H9 (cell line): Measurements from ENCODE around the gene RAB6B. TPM values are rescaled to one million over a fixed set of nuclear protein-coding genes. Genes with fewer than 3 reads are reported as not detected.

Experiments
- DNase-seq: peaks from one replicate; pipeline ENCODE4 v3.0.0-alpha.2; 2017
- H2AFZ ChIP-seq: one replicate; pipeline ENCODE4 v1.6.1; 2013; ENCODE audit warnings: mild to moderate bottlenecking, low read length, control low read depth, moderate library complexity
- H2AK5ac ChIP-seq: 2 replicates; pipeline ENCODE4 v1.6.1; 2013; ENCODE audit warnings: low read length, control low read depth, mixed read lengths; ENCODE audit not compliant: insufficient read length
- H2BK120ac ChIP-seq: one replicate; pipeline ENCODE4 v1.6.1; 2013; ENCODE audit warnings: low read depth, mild to moderate bottlenecking, low read length, control low read depth, inconsistent platforms; ENCODE audit not compliant: poor library complexity, severe bottlenecking
- H2BK12ac ChIP-seq: 2 replicates; pipeline ENCODE4 v1.6.1; 2013; ENCODE audit warnings: low read length, control low read depth, mixed read lengths, low read depth; ENCODE audit not compliant: insufficient read length
- H2BK15ac ChIP-seq: 2 replicates; pipeline ENCODE4 v1.6.1; 2013; ENCODE audit warnings: low read depth, low read length, control low read depth
- H2BK20ac ChIP-seq: one replicate; pipeline ENCODE4 v1.6.1; 2013; ENCODE audit warnings: low read depth, mild to moderate bottlenecking, low read length, control low read depth, inconsistent platforms; ENCODE audit not compliant: poor library complexity, severe bottlenecking
- H2BK5ac ChIP-seq: 2 replicates; pipeline ENCODE4 v1.6.1; 2013; ENCODE audit warnings: low read length, control low read depth, mixed read lengths; ENCODE audit not compliant: insufficient read length
- H3K14ac ChIP-seq: 2 replicates; pipeline ENCODE4 v1.6.1; 2013; ENCODE audit warnings: low read length, control low read depth; ENCODE audit not compliant: insufficient read depth
- H3K18ac ChIP-seq: 2 replicates; pipeline ENCODE4 v1.6.1; 2013; ENCODE audit warnings: low read depth, mild to moderate bottlenecking, mixed read lengths, low read length, control low read depth; ENCODE audit not compliant: insufficient read length
- H3K23ac ChIP-seq: 2 replicates; pipeline ENCODE4 v1.6.1; 2013; ENCODE audit warnings: low read length, control low read depth, mixed read lengths, low read depth; ENCODE audit not compliant: insufficient read length
- H3K23me2 ChIP-seq: 2 replicates; pipeline ENCODE4 v1.6.1; 2013; ENCODE audit warnings: low read depth, mild to moderate bottlenecking, mixed read lengths, low read length, control low read depth; ENCODE audit not compliant: insufficient read length, poor library complexity, severe bottlenecking
- H3K27ac ChIP-seq: 2 replicates; pipeline ENCODE4 v1.5.1; 2013; ENCODE audit warnings: low read length, control low read depth, mixed read lengths, low read depth; ENCODE audit not compliant: insufficient read length
- H3K27me3 ChIP-seq: 2 replicates; pipeline ENCODE4 v1.6.1; 2013; ENCODE audit warnings: low read length, control low read depth, inconsistent platforms; ENCODE audit not compliant: insufficient read depth
- H3K4ac ChIP-seq: 2 replicates; pipeline ENCODE4 v1.6.1; 2013; ENCODE audit warnings: low read depth, mild to moderate bottlenecking, control low read depth, inconsistent platforms, low read length, moderate library complexity
- H3K4me1 ChIP-seq: 2 replicates; pipeline ENCODE4 v1.6.1; 2013; ENCODE audit warnings: low read length, control low read depth, inconsistent platforms; ENCODE audit not compliant: insufficient read depth
- H3K4me2 ChIP-seq: 2 replicates; pipeline ENCODE4 v1.6.1; 2013; ENCODE audit warnings: low read length, control low read depth, mixed read lengths; ENCODE audit not compliant: insufficient read length, insufficient read depth
- H3K56ac ChIP-seq: 2 replicates; pipeline ENCODE4 v1.6.1; 2013; ENCODE audit warnings: low read depth, mild to moderate bottlenecking, mixed read lengths, low read length, control low read depth; ENCODE audit not compliant: insufficient read length
- H3K79me1 ChIP-seq: 2 replicates; pipeline ENCODE4 v1.6.1; 2013; ENCODE audit warnings: low read depth, mild to moderate bottlenecking, moderate library complexity, low read length, control low read depth, inconsistent platforms; ENCODE audit not compliant: insufficient read depth, poor library complexity, severe bottlenecking
- H3K79me2 ChIP-seq: 2 replicates; pipeline ENCODE4 v1.6.1; 2013; ENCODE audit warnings: low read length, control low read depth, inconsistent platforms; ENCODE audit not compliant: insufficient read depth
- H3K9ac ChIP-seq: 2 replicates; pipeline ENCODE4 v1.6.1; 2013; ENCODE audit warnings: low read length, control low read depth, mixed read lengths; ENCODE audit not compliant: insufficient read length; ENCODE audit errors: extremely low read depth
- H3K9me3 ChIP-seq: one replicate; pipeline ENCODE4 v1.6.1; 2013; ENCODE audit warnings: low read depth, low read length, inconsistent platforms; ENCODE audit not compliant: control insufficient read depth
- H3T11ph ChIP-seq: one replicate; pipeline ENCODE4 v1.6.1; 2013; ENCODE audit warnings: mild to moderate bottlenecking, low read length, control low read depth, inconsistent platforms
- H4K20me1 ChIP-seq: one replicate; pipeline ENCODE4 v1.6.1; 2013; ENCODE audit not compliant: control insufficient read depth, insufficient read length, insufficient read depth
- H4K5ac ChIP-seq: 2 replicates; pipeline ENCODE4 v1.6.1; 2013; ENCODE audit warnings: low read depth, mild to moderate bottlenecking, mixed read lengths, low read length, control low read depth; ENCODE audit not compliant: insufficient read length
- H4K8ac ChIP-seq: replicated peaks from 2 replicates; pipeline ENCODE4 v1.6.1; 2013; ENCODE audit warnings: low read length, control low read depth, mixed read lengths, low read depth; ENCODE audit not compliant: insufficient read length
- H4K91ac ChIP-seq: 2 replicates; pipeline ENCODE4 v1.6.1; 2013; ENCODE audit warnings: low read depth, mild to moderate bottlenecking, moderate library complexity, mixed read lengths, low read length, control low read depth; ENCODE audit not compliant: insufficient read length
- H3K27ac Mint-ChIP-seq, 3 experiments: 2 replicates in 2 of 3; 3 replicates in 1 of 3; pipeline ENCODE4 v1.8.0; 2020 to 2021; ENCODE audit warnings: mixed read lengths in 3 of 3, mild to moderate bottlenecking in 1 of 3, moderate library complexity in 1 of 3
- H3K27me3 Mint-ChIP-seq: 2 replicates; pipeline ENCODE4 v1.8.0; 2021; ENCODE audit warnings: low read depth, mild to moderate bottlenecking, moderate library complexity, mixed read lengths
- H3K36me3 Mint-ChIP-seq, 3 experiments: 2 replicates in 2 of 3; 3 replicates in 1 of 3; pipeline ENCODE4 v1.8.0; 2020 to 2021; ENCODE audit warnings: low read depth in 3 of 3, mixed read lengths in 3 of 3; ENCODE audit not compliant: insufficient read depth in 1 of 3
- H3K4me1 Mint-ChIP-seq, 2 experiments: 2 replicates each; pipeline ENCODE4 v1.8.0; 2020; ENCODE audit warnings: mixed read lengths in 2 of 2
- H3K4me3 Mint-ChIP-seq, 2 experiments: 2 replicates in 1 of 2; 3 replicates in 1 of 2; pipeline ENCODE4 v1.8.0; 2020 to 2021; ENCODE audit warnings: mild to moderate bottlenecking in 2 of 2, mixed read lengths in 2 of 2, moderate library complexity in 1 of 2
- H3K9me3 Mint-ChIP-seq, 2 experiments: 2 replicates in 1 of 2; 3 replicates in 1 of 2; pipeline ENCODE4 v1.8.0; 2020; ENCODE audit warnings: mild to moderate bottlenecking in 2 of 2, mixed read lengths in 2 of 2, moderate library complexity in 1 of 2
- CTCF ChIP-seq: fragments of 200-600 bp; sonication (generic); conservative IDR thresholded peaks from 3 replicates; pipeline ENCODE4 v1.8.0; 2021; ENCODE audit warnings: antibody characterized with exemption, mild to moderate bottlenecking
- WGBS: extraction: QIAGEN DNeasy Blood & Tissue Kit; methylation state at CpG from one replicate; pipeline ENCODE4 v1.1.7; 2013; ENCODE audit warnings: missing lambda C conversion rate, low lambda C conversion rate, mixed read lengths; ENCODE audit not compliant: insufficient read length; ENCODE audit errors: extremely low coverage; 5-methylcytosine and 5-hydroxymethylcytosine counted together
- total RNA-seq: library from RNA; stranded (reverse); gene quantifications from 2 replicates; pipeline ENCODE4 v1.2.1, GENCODE V29; 2021

The RAB6B gene
- total RNA-seq, 1 experiment from 2014 or later, result 12.3 TPM

DNA sequence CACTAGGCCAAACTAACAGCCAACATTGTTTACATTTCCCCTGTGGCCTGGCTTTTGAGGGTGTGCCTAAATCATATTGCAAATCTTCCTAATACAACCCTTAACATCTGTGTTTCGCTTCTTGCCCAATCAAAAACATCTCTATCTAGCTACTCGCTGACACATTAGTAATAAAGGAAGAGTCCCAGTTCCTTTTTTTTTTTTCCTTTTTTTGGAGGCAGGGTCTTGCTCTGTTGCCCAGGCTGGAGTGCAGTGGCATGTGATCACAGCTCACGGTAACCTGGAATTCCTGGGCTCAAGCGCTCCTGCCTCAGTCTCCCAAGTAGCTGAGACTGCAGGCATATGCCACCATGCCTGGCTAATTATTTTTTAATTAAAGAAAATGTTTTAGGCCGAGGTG, 92.2 kb downstream of the RAB6B start:
- no CpG with 5 or more reads among the region's 5 CpGs for WGBS
- H3K9me3 ChIP-seq, result no peaks in the 10 kb centered on the region

More for the DNA sequence above, 92.2 kb downstream of the RAB6B start:
- Mint-ChIP-seq H3K27ac (no peak overlapping the region), H3K27me3 (peaks cover 31% of the 10 kb centered on the region), H3K4me1 (peaks cover 12% of the 10 kb centered on the region in 2 experiments), H3K9me3 (no peaks in the 10 kb centered on the region), H3K4me3 (no peak overlapping the region), H3K36me3 (peaks cover 6 to 19% (median 13%) of the 10 kb centered on the region in 3 experiments; a peak in 5 of 7 replicates)
- Histone ChIP-seq H3K27me3 (no peaks in the 10 kb centered on the region), H4K5ac (no peak overlapping the region), H2BK5ac (no peak overlapping the region), H4K91ac (no peak overlapping the region), H3K9ac (no peak overlapping the region), H3K23ac (no peak overlapping the region), H3K4me1 (no peaks in the 10 kb centered on the region), H2BK20ac (no peak overlapping the region), H3K79me1 (no peaks in the 10 kb centered on the region), H3K4ac (no peak overlapping the region), H2BK120ac (no peak overlapping the region), H3K79me2 (peaks cover 2% of the 10 kb centered on the region; the same call in 1 of the 2 replicates), H2BK15ac (no peak overlapping the region), H3T11ph (no peak overlapping the region), H3K27ac (no peak overlapping the region), H3K18ac (no peak overlapping the region), H4K8ac (no peak overlapping the region), H3K14ac (no peak overlapping the region), H4K20me1 (no peaks in the 10 kb centered on the region), H3K23me2 (peaks cover 5% of the 10 kb centered on the region), H2AFZ (no peak overlapping the region), H2AK5ac (no peak overlapping the region), H3K4me2 (no peak overlapping the region), H3K56ac (no peak overlapping the region), H2BK12ac (no peak overlapping the region)
- DNase-seq, result no peak
- TF ChIP-seq CTCF, result no peak
